Activated CD4-positive, CD25-positive, alpha-beta regulatory T cell treated with anti-CD3 and anti-CD28 coated beads, Interleukin-2, amount 50 U/mL, for 16 hours (primary cell): ENCODE measurements around the gene SKA1.
"Not testable (repeated sequence)": the region's sequence is repeated elsewhere in the genome, so short reads cannot be mapped to it uniquely, and the experiment has no call there.

Experiments
- DNase-seq: peaks from one replicate; pipeline ENCODE4 v3.0.0-alpha.2; 2020; ENCODE audit warnings: low read depth, low spot score

SKA1 gene

DNA sequence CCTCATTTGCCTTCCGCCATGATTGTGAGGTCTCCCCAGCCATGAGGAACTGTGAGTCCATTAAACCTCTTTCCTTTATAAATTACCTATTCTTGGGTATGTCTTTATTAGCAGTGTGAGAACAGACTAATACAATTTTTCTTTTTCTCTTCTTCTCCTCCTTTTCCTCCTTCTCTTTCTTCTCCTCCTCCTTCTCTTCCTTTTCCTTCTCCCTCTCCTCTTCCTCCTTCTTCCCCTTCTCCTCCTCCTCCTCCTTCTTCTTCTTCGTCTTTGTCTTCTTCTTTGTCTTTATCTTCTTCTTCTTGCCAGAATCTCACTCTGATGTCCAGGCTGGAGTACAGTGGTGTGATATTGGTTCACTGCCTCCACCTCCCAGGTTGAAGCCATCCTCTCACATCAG lies 20.2 kb downstream of the SKA1 start:
- no peak for DNase-seq

DNA sequence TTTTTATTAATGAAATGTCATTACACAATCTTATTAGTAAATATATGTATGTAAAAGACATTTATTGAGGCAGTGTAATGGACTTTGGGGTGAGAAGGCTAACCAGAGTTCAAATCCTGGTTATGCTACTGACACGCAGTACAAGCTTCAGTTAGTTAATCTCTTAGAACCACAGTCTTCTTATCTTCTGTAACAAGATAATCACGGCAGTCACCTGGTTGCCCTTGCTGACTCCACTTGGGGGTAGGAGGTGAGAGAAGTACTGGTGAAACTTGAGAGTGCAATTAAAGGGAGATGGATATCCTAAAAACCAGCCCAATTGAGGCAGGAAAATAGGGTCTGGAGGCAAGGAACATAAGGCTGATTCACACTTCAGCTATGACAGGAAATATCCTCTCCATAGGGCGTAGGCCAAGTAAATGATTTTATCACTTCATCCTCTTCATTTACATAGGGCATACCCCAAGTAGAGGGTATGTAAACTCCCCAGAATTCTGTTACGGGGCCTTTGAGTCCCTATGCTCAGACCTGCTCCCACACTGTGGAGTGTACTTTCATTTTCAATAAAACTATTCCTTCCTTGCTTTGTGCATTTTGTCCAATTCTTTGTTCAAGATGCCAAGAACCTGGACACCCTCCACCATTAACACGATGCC lies 21.3 kb downstream of the SKA1 start:
- no peak for DNase-seq

DNA sequence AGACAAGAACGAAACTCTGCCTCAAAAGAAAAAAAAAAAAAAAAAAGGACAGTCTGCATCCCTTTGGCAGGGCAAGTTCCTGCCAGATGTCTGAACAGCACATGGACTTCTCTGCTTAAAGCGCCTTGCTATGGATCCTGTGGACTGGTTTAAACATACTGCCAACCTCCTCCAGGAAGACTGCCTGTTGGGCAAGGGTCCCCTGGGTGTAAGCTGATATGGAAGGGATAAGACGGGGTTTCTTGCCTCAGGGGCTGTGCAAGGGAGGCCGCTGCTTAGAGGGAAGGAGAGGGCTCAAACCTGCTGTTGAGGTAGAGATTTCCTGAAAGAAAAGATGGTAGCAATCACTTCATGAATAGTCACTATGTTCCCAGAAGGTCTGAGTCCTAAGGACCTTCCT lies 22.2 kb downstream of the SKA1 start:
- no peak for DNase-seq

DNA sequence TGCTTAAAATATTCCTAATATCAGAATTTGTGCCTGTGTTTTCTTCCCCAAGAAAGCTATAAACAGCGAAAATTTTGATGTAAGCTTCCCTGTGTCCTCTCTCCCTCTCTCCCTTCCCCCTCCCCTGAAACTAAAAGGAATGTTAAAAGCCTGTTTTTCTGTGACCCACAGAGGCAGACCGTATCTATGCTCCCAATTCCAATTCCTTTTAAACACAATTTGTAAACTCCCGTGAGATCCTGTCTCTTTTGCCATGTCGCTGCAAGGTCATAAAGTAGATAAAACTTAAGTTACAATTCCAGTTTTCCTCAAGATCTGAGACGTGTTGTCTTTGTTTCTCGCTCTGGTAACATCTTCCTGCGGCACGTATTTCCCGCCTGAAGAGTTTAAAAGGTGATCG lies 23.3 kb downstream of the SKA1 start:
- DNase-seq = no peak

DNA sequence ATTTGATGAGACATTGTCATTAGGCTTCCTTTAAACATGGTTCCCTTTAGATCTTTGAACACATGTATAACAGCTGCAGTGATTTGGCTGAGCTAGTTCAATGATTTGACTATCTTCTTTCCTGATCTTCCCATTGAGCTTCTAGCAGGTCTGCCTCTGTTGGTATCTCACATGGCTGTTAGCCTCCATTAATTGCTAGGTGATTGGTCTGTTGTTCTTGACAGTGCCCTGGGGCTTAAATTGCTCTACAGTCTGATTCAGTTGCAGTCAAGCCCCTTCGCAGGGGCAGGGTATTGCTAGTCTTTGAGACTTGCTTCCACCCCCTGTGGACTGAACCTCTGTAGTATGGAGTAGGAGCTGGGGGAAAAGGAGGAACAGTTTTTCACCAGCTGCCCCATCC lies 24.1 kb downstream of the SKA1 start:
- DNase-seq = no peak

DNA sequence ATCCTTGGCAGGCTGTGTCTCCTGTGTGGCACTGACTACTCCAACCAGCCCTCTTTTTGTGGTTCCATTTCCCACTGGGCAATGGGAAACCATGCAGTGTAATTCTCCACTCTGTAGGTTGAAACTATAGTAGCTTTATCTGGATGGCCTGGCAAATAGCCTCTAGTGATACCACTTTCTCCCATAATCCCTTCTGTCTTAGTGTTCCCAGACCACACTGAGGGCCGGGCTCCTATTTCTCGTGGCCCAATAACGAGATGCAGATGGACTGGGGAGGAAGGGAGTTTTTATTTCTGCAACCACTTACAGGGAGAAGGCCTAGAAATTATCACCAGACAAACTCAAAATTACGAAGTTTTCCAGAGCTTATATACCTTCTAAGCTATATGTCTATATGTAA lies 24.7 kb downstream of the SKA1 start:
- no peak for DNase-seq

DNA sequence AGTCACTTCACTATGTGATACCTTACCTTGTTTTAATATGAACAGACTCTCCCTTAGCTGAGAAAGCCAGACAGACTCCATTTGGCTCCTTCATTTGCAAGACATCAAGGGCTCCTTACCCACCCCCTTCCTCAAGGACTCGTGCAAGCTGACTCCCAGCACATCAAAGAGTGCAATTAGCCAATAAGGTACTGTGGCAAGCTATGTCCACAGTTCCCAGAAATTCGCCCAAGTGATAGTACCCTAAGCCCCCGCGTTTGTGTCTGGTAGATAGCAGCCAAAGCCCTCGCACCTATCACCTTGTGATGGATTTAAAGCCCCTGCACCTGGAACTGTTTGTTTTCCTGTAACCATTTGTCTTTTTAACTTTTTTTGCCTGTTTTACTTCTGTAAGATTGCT lies 25.6 kb downstream of the SKA1 start:
- not testable (repeated sequence) for DNase-seq

DNA sequence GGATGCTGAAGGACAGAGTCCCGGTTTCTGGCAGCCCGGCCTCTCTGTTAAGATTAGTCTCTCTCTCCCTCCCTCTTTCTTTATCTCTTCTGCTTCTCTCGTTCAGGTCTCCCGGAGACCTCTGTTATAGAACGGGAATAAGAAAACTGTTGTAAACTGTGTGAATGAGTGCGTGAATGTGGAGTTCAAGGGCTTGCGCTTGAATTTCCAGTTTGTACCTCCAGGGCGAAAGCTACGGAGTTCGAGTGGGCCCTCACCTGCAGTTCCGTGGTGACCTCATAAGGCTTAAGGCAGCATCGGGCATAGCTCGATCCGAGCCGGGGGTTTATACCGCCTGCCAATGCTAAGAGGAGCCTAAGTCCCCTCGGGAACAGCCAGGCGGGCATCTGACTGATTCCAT lies 26.4 kb downstream of the SKA1 start:
- no peak for DNase-seq

DNA sequence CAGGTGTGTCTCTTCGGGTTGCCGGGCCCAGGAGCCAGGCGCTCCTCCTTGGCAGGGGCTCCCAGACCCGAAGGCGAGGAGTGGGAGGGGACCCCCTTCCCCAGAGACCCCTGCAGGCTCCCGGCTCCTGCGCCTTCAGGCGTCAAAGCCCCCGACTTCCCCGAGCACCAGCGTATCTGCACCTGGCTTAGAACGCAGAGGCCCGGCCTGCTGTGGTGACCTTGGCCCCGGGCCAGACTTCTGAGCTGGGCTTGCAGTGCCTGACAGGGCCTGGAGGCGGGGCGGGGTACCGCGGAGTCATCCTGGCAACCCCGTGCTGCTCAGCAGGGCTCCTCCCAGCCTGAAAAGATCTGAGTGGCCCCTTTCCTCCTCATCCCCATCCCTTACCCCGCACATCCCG lies 27.0 kb downstream of the SKA1 start:
- DNase-seq = no peak

DNA sequence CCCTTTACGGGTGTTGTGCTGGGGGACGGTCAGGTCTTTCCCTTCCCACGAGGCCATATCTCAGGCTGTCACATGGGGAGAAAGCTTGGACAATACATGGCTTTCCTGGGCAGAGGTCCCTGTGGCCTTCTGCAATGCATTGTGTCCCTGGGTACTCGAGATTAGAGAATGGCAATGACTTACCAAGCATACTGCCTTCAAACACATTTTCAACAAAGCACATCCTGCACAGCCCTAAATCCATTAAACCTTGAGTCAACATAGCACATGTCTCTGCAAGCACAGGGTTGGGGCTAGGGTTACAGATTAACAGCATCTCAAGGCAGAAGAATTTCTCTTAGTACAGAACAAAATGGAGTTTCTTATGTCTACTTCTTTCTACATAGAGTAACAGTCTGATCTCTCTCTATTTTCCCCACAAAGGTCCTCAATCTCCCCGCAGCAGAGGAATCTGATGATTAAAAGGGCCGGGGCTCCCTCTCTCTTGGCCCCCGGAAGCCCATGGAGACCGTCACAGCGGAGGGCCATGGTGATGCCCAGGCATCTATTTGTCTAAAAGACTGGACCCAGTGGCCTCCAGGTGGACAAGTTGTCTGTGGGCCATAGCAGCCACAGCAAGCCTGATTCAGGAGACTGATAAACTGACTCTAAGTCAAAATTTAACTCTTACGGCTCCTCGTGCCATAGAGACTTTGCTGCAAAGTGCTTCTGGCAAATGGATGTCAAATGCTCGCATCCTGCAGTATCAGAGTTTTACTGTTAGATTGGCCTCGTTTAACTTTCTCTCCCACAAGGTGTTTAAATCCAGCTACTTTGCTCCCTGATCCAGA lies 30.1 kb downstream of the SKA1 start:
- not testable (repeated sequence) for DNase-seq

DNA sequence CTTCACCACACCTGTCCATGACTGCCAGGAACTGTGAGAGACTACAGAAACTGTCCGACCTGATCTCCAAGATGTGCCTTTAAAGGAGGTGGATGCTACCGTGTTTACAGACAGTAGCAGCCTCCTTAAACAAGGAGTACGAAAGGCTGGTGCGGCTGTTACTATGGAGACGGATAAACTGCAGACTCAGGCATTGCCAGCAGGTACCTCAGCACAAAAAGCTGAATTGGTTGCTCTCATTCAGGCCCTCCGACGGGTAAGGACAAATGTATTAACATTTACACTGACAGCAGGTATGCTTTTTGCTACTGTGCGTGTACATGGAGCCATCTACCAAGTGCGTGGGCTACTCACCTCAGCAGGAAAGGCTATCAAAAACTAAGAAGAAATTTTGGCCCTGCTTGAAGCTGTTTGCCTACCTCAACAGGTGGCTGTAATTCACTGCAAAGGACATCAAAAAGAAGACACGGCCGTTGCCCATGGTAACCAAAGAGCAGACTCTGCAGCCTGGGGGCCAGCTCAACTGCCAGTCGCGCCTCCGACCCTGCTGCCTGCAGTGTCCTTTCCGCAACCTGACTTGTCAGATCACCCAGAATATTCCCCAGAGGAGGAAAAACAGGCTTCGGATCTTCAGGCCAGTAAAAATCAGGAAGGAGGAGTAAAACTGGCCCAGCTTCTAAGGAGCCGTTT lies 30.9 kb downstream of the SKA1 start:
- DNase-seq = no peak

DNA sequence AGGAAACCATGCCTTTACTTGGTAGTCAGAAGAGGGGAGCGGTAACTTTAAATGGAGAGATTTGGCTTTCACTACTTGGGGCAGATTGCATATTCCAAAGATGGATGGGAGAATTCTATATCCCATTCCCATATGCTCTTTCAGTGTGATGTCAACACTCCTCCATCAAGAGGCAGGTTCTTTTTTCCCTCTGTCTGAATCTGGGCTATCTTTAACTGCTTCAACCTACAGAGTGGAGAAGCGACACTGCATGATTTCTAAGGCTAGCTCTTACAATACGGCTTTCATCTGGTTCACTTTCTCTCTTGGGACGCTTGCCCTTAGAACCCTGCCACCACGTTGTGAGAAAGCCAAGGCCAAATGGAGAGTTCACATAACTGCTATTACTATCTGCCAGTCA lies 34.4 kb downstream of the SKA1 start:
- DNase-seq = no peak

DNA sequence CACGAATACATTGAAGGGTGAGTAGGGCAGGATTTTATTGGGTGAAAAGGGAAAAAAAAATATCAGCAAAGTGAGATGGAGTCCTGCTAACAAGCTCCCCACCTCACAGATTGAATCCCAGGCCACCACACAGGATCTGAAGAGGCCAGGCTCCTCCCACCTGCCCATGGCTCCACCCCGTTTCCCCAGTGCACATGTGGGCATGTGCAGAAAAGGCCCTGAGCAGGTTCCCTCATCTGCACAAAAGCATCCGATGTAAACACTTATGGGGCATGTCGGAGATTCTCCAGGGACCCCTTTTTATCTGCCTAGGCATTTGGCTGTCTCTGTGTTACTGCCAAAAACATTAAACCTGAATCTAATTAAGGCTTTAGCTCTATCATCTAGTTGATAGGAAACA lies 35.2 kb downstream of the SKA1 start:
- DNase-seq = no peak

DNA sequence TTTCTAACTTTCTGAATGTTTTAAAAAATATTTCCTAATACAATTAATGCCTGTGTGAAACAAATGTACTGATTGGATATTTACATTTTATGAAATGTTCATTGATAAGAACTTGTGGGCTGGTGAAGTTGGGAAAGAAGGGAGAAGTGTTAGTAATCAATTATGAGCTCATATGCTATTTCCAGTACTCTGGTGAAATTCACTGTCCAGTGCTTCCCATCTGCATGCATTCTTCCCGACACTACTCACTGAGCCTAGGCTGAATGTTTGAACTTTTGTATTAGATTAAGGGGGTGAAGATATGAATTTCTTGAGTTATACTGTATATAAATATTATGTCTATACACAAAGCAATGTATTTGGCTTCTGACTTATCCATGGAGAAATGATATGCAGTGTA lies 36.0 kb downstream of the SKA1 start:
- DNase-seq = no peak

DNA sequence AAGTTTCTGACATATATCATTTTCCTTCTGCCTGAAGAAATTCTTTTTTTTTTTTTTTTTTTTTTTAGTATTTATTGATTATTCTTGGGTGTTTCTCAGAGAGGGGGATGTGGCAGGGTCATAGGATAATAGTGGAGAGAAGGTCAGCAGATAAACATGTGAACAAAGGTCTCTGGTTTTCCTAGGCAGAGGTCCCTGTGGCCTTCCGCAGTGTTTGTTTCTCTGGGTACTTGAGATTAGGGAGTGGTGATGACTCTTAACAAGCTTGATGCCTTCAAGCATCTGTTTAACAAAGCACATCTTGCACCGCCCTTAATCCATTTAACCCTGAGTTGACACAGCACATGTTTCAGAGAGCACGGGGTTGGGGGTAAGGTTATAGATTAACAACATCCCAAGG lies 42.0 kb downstream of the SKA1 start:
- not testable (repeated sequence) for DNase-seq

DNA sequence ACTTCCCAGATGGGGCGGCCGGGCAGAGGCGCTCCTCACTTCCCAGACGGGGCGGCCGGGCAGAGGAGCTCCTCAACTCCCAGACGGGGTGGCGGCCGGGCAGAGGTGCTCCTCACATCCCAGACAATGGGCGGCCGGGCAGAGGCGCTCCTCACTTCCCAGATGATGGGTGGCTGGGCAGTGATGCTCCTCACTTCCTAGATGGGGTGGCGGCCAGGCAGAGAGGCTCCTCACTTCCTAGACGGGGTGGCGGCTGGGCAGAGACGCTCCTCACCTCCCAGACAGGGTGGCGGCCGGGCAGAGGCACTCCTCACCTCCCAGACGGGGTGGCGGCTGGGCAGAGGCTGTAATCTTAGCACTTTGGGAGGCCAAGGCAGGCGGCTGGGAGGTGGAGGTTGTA lies 42.9 kb downstream of the SKA1 start:
- not testable (repeated sequence) for DNase-seq

DNA sequence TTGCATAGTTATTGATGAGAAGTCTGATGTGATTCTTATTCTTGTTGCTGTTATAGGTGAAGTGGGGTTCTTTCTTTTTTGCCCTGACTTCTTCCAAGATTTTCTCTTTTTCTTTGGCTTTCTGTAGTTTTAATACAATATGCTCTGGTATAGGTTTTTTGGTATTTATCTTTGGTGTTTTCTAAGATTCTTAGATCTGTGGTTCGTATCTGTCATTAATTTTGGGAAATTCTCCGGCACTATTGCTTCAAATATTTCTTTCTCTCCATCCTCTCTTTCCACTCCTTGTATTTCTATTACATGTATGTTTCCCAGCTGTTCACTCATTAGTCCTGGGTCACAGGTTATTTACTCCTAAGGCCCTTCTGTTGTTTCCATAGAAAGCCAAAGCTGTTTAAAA lies 43.8 kb downstream of the SKA1 start:
- DNase-seq = no peak

DNA sequence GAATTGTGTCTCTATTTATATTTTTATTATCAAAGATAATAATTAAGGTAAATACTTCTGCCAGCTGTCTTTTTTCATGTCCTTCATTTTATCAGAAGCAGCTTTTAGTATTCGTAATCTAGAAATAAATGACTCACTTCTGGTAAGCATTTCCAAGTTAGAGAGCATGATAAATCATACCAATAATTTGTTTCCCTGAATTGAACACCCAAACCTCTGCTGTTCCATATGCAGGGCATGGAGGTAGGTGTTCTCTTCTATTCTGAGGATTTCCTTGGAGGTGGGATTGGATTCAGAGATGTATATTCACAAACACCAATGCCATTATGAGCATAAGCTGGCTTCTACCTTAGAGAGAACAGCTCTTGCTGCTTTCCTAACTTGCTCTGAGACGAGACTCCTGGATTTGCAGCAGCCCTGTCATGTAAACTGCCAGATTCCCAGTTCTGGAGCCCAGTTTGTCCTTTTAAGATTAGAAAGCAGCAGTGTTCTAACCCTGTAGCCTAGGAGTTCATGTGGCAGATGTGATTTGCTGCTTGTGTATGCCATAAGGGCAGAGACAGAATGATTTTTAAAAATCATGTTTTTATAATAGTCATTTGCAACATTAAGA lies 47.5 kb downstream of the SKA1 start:
- DNase-seq = no peak

DNA sequence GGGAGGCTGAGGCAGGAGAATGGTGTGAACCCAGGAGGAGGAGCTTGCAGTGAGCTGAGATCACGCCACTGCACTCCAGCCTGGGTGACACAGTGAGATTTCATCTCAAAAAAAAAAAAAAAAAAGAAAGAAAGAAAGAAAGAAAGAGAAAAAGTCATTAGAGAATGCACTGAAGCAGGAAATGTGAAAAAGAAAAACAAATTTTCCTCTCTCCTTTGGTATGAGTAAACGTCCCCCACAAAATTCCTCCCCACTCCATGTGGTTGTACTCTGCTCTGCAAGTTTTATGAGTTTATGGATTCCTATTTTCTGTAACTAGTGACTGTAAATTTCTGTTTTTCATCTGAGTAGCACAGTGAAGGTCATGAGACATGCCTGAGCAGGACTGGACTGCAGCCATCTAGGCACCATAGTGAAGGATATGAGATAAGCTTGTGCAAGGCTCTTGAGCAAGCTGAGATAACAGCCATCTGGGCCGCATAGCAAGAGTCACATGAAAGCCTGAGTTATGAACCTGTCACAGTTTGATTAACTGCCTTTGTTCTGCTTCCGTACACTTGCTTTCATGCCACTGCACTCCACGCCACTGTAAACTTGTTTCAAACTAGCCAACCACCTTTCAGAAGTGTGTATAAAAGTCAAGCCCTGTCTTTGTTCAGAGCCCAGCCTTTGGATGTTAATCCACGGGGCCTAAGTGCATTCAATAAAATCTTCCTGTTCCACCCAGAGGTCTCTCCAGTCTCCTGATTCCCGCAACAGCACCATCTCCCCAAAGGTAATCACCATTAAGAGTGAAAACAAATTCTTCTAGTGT lies 50.2 kb downstream of the SKA1 start:
- DNase-seq = no peak

DNA sequence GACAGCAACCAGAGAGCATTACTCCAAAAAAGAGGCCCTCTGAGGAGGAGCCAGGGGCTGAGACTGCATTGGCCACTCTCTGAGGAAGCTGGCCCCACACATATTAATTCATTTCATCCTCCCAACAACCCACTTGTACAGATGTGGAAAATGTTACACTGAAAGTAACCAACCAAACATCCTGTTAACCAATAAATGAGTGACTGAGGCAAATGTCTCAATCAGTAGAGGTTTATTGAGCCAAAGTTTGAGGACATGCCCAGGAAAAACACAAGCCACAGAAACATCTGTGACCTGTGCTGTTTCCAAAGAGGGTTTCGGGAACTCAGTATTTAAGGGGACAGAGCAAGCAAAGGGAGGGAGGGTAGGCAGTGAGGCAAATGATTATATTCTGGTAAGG lies 53.0 kb downstream of the SKA1 start:
- no peak for DNase-seq

DNA sequence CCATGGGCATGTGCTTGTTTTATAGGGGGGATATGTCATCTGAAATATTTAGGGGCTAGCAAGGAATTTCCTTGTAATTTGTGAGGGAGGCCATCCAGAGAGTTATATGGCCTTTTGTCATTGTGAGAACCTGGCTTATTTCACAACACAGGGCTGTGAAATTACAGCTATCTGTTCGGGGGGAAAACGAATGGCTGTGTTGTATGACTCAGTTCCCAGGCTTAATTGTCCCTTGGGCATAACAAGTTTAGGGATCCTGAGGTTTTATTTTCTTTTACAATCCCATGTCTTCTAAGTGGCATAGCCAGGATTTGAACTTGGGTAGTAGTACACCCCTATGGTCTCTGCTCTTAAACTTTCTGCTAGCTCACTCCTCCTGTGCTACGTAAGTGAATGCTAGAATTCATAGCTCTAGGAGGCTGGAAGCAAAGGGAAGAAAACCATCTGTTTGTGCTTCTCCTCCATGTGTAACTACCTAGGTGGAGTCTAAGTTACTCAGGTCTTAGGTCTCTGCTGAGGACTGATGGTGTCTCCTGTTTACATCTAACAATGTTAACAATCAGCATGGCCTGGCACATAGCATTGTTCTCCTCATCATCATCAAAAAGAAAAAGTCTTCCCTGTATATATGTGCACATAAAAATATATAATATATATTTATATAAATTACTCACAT lies 53.8 kb downstream of the SKA1 start:
- no peak for DNase-seq
